OCI-LY3 (cell line): ENCODE data around the gene RAB11FIP4.

Experiments used
- CTCF ChIP-seq: fragments of 200-600, 300-600 bp; sonication (generic); IDR thresholded peaks from 2 replicates; pipeline ENCODE4 v1.5.1; 2014; ENCODE audit warnings: antibody characterized with exemption, low read length, low read depth
- EZH2phosphoT487 ChIP-seq: fragments of 200-600 bp; shearing (Covaris generic); IDR thresholded peaks from 2 replicates; pipeline ENCODE4 v1.6.1; 2018; ENCODE audit warnings: antibody characterized with exemption, mixed run types, low read depth

GRCh38 chr17:31523862-31524730 lies 132.6 kb downstream of the RAB11FIP4 start:
- no peak for TF ChIP-seq CTCF
- no peak for TF ChIP-seq EZH2phosphoT487
